ENCODE data around the gene APOC3. TPM values are rescaled to one million over a fixed set of nuclear protein-coding genes. Genes with fewer than 3 reads are reported as not detected.

APOC3 gene
- total and polyA plus RNA-seq, 2 donors from 2014 or later, result 35.6 TPM; not detected in 1

- TF ChIP-seq CTCF (IDR thresholded peaks at IDR 0.05; ENCODE audit: borderline replicate concordance, extremely low read depth, insufficient read depth), result no peak
- no peak for DNase-seq
- no peak overlapping the region for H3K9ac ChIP-seq (ENCODE audit: low read length in 3 of 3)
- H3K4me1 ChIP-seq (ENCODE audit: control insufficient read depth in 2 of 3, insufficient read depth in 2 of 3, low read depth in 1 of 3, low read length in 3 of 3), result peaks cover 0 to 5% (median 0%) of the 10 kb centered on the region in 3 donors
- H3K27ac ChIP-seq (ENCODE audit: low read depth in 2 of 2, low read length in 2 of 2), result no peak overlapping the region
- no peak for FAIRE-seq
- H3K4me3 ChIP-seq (ENCODE audit: low read length in 3 of 3), result no peak overlapping the region
- H3K36me3 ChIP-seq (ENCODE audit: control insufficient read depth in 2 of 3, insufficient read depth in 3 of 3, low read length in 3 of 3), result peaks cover 2 to 34% (median 31%) of the 10 kb centered on the region in 3 donors
- H3K27me3 ChIP-seq (ENCODE audit: control insufficient read depth, insufficient read depth, low read length), result no peaks in the 10 kb centered on the region
- no peaks in the 10 kb centered on the region for H3K9me3 ChIP-seq (ENCODE audit: control insufficient read depth in 2 of 3, insufficient read depth in 1 of 3, low read length in 3 of 3)
- intact Hi-C loops (cut with DNase I), result no loop called here
Measured at GRCh38 chr11:116855413-116855812, 25.7 kb downstream of the APOC3 start.

GRCh38 chr11:116856423-116856822 is 26.7 kb downstream of the APOC3 start:
- Histone ChIP-seq H3K36me3 (ENCODE audit: control insufficient read depth in 2 of 3, insufficient read depth in 3 of 3, low read length in 3 of 3) (peaks cover 6 to 42% (median 41%) of the 10 kb centered on the region in 3 donors), H3K27ac (ENCODE audit: low read depth in 2 of 2, low read length in 2 of 2) (no peak overlapping the region), H3K9ac (ENCODE audit: low read length in 3 of 3) (no peak overlapping the region), H3K4me3 (ENCODE audit: low read length in 3 of 3) (no peak overlapping the region), H3K27me3 (ENCODE audit: control insufficient read depth, insufficient read depth, low read length) (no peaks in the 10 kb centered on the region), H3K4me1 (ENCODE audit: control insufficient read depth in 2 of 3, insufficient read depth in 2 of 3, low read depth in 1 of 3, low read length in 3 of 3) (peaks cover 0 to 5% (median 0%) of the 10 kb centered on the region in 3 donors), H3K9me3 (ENCODE audit: control insufficient read depth in 2 of 3, insufficient read depth in 1 of 3, low read length in 3 of 3) (no peaks in the 10 kb centered on the region)
- intact Hi-C loops (cut with DNase I), result no loop called here
- no peak for TF ChIP-seq CTCF (IDR thresholded peaks at IDR 0.05; ENCODE audit: borderline replicate concordance, extremely low read depth, insufficient read depth)
- DNase-seq, result no peak
- FAIRE-seq, result no peak

GRCh38 chr11:116857316-116857715 is 27.6 kb downstream of the APOC3 start:
- peaks cover 0 to 2% (median 0%) of the 10 kb centered on the region in 3 donors for H3K4me1 ChIP-seq (ENCODE audit: control insufficient read depth in 2 of 3, insufficient read depth in 2 of 3, low read depth in 1 of 3, low read length in 3 of 3)
- no peaks in the 10 kb centered on the region for H3K27me3 ChIP-seq (ENCODE audit: control insufficient read depth, insufficient read depth, low read length)
- no peak overlapping the region for H3K27ac ChIP-seq (ENCODE audit: low read depth in 2 of 2, low read length in 2 of 2)
- intact Hi-C loops (cut with DNase I), result no loop called here
- TF ChIP-seq CTCF (IDR thresholded peaks at IDR 0.05; ENCODE audit: borderline replicate concordance, extremely low read depth, insufficient read depth), result no peak
- H3K36me3 ChIP-seq (ENCODE audit: control insufficient read depth in 2 of 3, insufficient read depth in 3 of 3, low read length in 3 of 3), result peaks cover 6 to 49% (median 47%) of the 10 kb centered on the region in 3 donors
- no peak overlapping the region for H3K9ac ChIP-seq (ENCODE audit: low read length in 3 of 3)
- FAIRE-seq (no peak), DNase-seq (no peak)
- H3K4me3 ChIP-seq (ENCODE audit: low read length in 3 of 3), result no peak overlapping the region
- no peaks in the 10 kb centered on the region for H3K9me3 ChIP-seq (ENCODE audit: control insufficient read depth in 2 of 3, insufficient read depth in 1 of 3, low read length in 3 of 3)

GRCh38 chr11:116857936-116858335 is 28.2 kb downstream of the APOC3 start:
- Histone ChIP-seq H3K4me3 (ENCODE audit: low read length in 3 of 3) (no peak overlapping the region), H3K27me3 (ENCODE audit: control insufficient read depth, insufficient read depth, low read length) (no peaks in the 10 kb centered on the region), H3K4me1 (ENCODE audit: control insufficient read depth in 2 of 3, insufficient read depth in 2 of 3, low read depth in 1 of 3, low read length in 3 of 3) (no peaks in the 10 kb centered on the region), H3K36me3 (ENCODE audit: control insufficient read depth in 2 of 3, insufficient read depth in 3 of 3, low read length in 3 of 3) (peaks cover 6 to 50% (median 50%) of the 10 kb centered on the region in 3 donors), H3K9me3 (ENCODE audit: control insufficient read depth in 2 of 3, insufficient read depth in 1 of 3, low read length in 3 of 3) (no peaks in the 10 kb centered on the region), H3K9ac (ENCODE audit: low read length in 3 of 3) (no peak overlapping the region), H3K27ac (ENCODE audit: low read depth in 2 of 2, low read length in 2 of 2) (no peak overlapping the region)
- DNase-seq (no peak), FAIRE-seq (no peak)
- no peak for TF ChIP-seq CTCF (IDR thresholded peaks at IDR 0.05; ENCODE audit: borderline replicate concordance, extremely low read depth, insufficient read depth)
- intact Hi-C loops (cut with DNase I), result no loop called here

All from kidney (tissue), 14 donors.